Renal cortex interstitium (tissue), 11 donors: ENCODE data around the gene BICC1. TPM values are rescaled to one million over a fixed set of nuclear protein-coding genes. Genes with fewer than 3 reads are reported as not detected.

ENCODE experiments used
- DNase-seq, 11 donors: peaks; one replicate each; pipeline ENCODE4 v3.0.0-alpha.2; 2013; ENCODE audit warnings: low read depth in 9 of 11, low spot score in 4 of 11; ENCODE audit errors: extremely low read depth in 1 of 11
- polyA plus RNA-seq, 3 donors: library from polyadenylated mRNA; unstranded; fragments of 120-200 nt; gene quantifications; one replicate each; pipeline ENCODE4 v1.2.1, GENCODE V29; 2013; ENCODE audit not compliant: insufficient read length in 3 of 3

BICC1 gene
- polyA plus RNA-seq, 3 donors, result 70.8 to 94.6 (median 83.3) TPM

GRCh38 chr10:58547963-58548362 is 35.3 kb downstream of the BICC1 start:
- no peak for DNase-seq

GRCh38 chr10:58554316-58554715 is 41.6 kb downstream of the BICC1 start:
- DNase-seq, result no peak

GRCh38 chr10:58555170-58555929 is 42.7 kb downstream of the BICC1 start:
- DNase-seq, result peak in 6 of 11 donors; percentile 28 to 74 (median 60)

- no peak for DNase-seq
Observed at GRCh38 chr10:58555930-58556311, 43.2 kb downstream of the BICC1 start.

GRCh38 chr10:58556516-58557165 is 44.0 kb downstream of the BICC1 start:
- DNase-seq, result no peak

- DNase-seq, result no peak
Observed at GRCh38 chr10:58557714-58558113, 45.0 kb downstream of the BICC1 start.

- DNase-seq, result no peak
Observed at GRCh38 chr10:58560068-58560467, 47.4 kb downstream of the BICC1 start.

- DNase-seq, result no peak
Observed at GRCh38 chr10:58565271-58565670, 52.6 kb downstream of the BICC1 start.

- DNase-seq, result no peak
Observed at GRCh38 chr10:58567652-58568051, 55.0 kb downstream of the BICC1 start.

GRCh38 chr10:58568428-58568935 is 55.8 kb downstream of the BICC1 start:
- no peak for DNase-seq

- DNase-seq, result no peak
Observed at GRCh38 chr10:58570307-58570723, 57.6 kb downstream of the BICC1 start.

GRCh38 chr10:58570979-58571378 is 58.3 kb downstream of the BICC1 start:
- DNase-seq, result no peak

- no peak for DNase-seq
Observed at GRCh38 chr10:58573144-58573543, 60.5 kb downstream of the BICC1 start.

GRCh38 chr10:58574058-58574457 is 61.4 kb downstream of the BICC1 start:
- DNase-seq, result no peak

GRCh38 chr10:58575491-58575890 is 62.8 kb downstream of the BICC1 start:
- DNase-seq, result no peak

GRCh38 chr10:58576751-58577436 is 64.2 kb downstream of the BICC1 start:
- DNase-seq, result no peak

GRCh38 chr10:58577437-58577777 is 64.7 kb downstream of the BICC1 start:
- DNase-seq, result peak in 1 of 11 donors; percentile 26

GRCh38 chr10:58578366-58578765 is 65.7 kb downstream of the BICC1 start:
- no peak for DNase-seq

- DNase-seq, result no peak
Observed at GRCh38 chr10:58579011-58579655, 66.5 kb downstream of the BICC1 start.

GRCh38 chr10:58582045-58582444 is 69.4 kb downstream of the BICC1 start:
- no peak for DNase-seq
